Panc1 (cell line): Measurements from ENCODE around the gene NANOS3. TPM values are rescaled to one million over a fixed set of nuclear protein-coding genes. Genes with fewer than 3 reads are reported as not detected.
"Not testable (repeated sequence)": the region's sequence is repeated elsewhere in the genome, so short reads cannot be mapped to it uniquely, and the experiment has no call there.

Source experiments
- ATAC-seq: fragments of 200-7000 bp; cut with Tn5 transposase; 2 replicates; pipeline ENCODE4 v1.9.1; 2020; ENCODE audit warnings: mild to moderate bottlenecking, moderate library complexity
- BruUV-seq: library from RNA; stranded (reverse); fragments of 400-500 nt; replicated peaks from 2 replicates; lab custom pipeline; 2021; lab: Mats Ljungman, UMichigan
- CTCF ChIA-PET: fragments of 300-600 bp; sonication (Branson Sonifier 250); formaldehyde crosslinking; loops from one replicate; lab custom pipeline; 2022; ENCODE audit warnings: antibody characterized with exemption; lab: Charles Lee
- POLR2A ChIA-PET: fragments of 300-600 bp; sonication (Branson Sonifier 250); formaldehyde crosslinking; loops from one replicate; lab custom pipeline; 2022; ENCODE audit warnings: antibody characterized with exemption; lab: Charles Lee
- DNase-seq: peaks from one replicate; pipeline ENCODE4 v3.0.0-alpha.2; 2010; ENCODE audit warnings: low read depth, low spot score
- H3K27ac ChIP-seq: 2 replicates; pipeline ENCODE4 v1.5.1; 2011; ENCODE audit warnings: mild to moderate bottlenecking, low read length, inconsistent platforms
- H3K27me3 ChIP-seq: fragments of 200-500 bp; sonication (Bioruptor generic); 2 replicates; pipeline ENCODE4 v1.6.0; 2014; ENCODE audit warnings: low read length, inconsistent platforms; ENCODE audit not compliant: control insufficient read depth, insufficient read depth
- H3K36me3 ChIP-seq: fragments of 200-500 bp; sonication (Bioruptor generic); 2 replicates; pipeline ENCODE4 v1.5.1; 2014; ENCODE audit warnings: inconsistent platforms, mild to moderate bottlenecking, low read length, moderate library complexity; ENCODE audit not compliant: control insufficient read depth, insufficient read depth
- H3K4me1 ChIP-seq: 2 replicates; pipeline ENCODE4 v1.5.1; 2011; ENCODE audit warnings: inconsistent platforms, mild to moderate bottlenecking, low read length, moderate library complexity; ENCODE audit not compliant: control insufficient read depth, insufficient read depth
- H3K4me3 ChIP-seq, 2 experiments: 2 replicates each; pipeline ENCODE4 v1.5.1; 2011 to 2012; ENCODE audit warnings: low read depth in 2 of 2, low read length in 2 of 2, mild to moderate bottlenecking in 2 of 2, inconsistent platforms in 1 of 2, moderate library complexity in 1 of 2
- H3K9me3 ChIP-seq: fragments of 200-500 bp; sonication (Bioruptor generic); 2 replicates; pipeline ENCODE4 v1.5.1; 2014; ENCODE audit warnings: low read depth, mild to moderate bottlenecking, inconsistent platforms, low read length, moderate library complexity; ENCODE audit not compliant: control insufficient read depth, insufficient read depth
- CTCF ChIP-seq: fragments of 450-650 bp; IDR thresholded peaks from 2 replicates; pipeline ENCODE4 v1.5.1; 2017; ENCODE audit warnings: mild to moderate bottlenecking
- POLR2AphosphoS5 ChIP-seq: IDR thresholded peaks from 2 replicates; pipeline ENCODE4 v1.6.1; 2012; ENCODE audit warnings: mild to moderate bottlenecking, low read depth, low read length, moderate library complexity
- REST ChIP-seq, 2 experiments: IDR thresholded peaks; 2 replicates each; pipeline ENCODE4 v1.6.1; 2011 to 2012; ENCODE audit warnings: low read depth in 2 of 2, control low read depth in 1 of 2, low read length in 1 of 2, mild to moderate bottlenecking in 1 of 2, moderate library complexity in 1 of 2; ENCODE audit not compliant: insufficient read depth in 1 of 2
- TCF7L2 ChIP-seq: IDR thresholded peaks from 2 replicates; pipeline ENCODE4 v1.6.1; 2011; ENCODE audit warnings: mild to moderate bottlenecking, low read depth, low read length, inconsistent platforms
- in situ Hi-C: cut with HindIII; loops from 2 replicates; pipeline ENCODE4 v1.10.0; 2016; ENCODE audit warnings: low sequenced_read_pairs, low pct_unique_long_range_greater_than_20kb
- intact Hi-C: fragments of 100-400 bp; cut with micrococcal nuclease; formaldehyde crosslinking; loops from one replicate; pipeline ENCODE4 v1.10.0; 2022; ENCODE audit not compliant: unreplicated experiment
- total RNA-seq: library from RNA; stranded (reverse); gene quantifications from one replicate; pipeline ENCODE4 v1.2.1, GENCODE V29; 2021; ENCODE audit not compliant: unreplicated experiment

The NANOS3 gene
- total RNA-seq, 1 experiment from 2014 or later, result 0.33 TPM

- CTCF ChIA-PET, result interaction anchor here (0.9 kb wide), 1 partner anchor 12 kb away, joined by 3 read pairs; no protein-coding TSS in a partner anchor
- TF ChIP-seq CTCF (no peak), TCF7L2 (no peak)
- in situ Hi-C loops, result no loop called here
- Histone ChIP-seq H3K27ac (peak overlapping the region; percentile 99), H3K27me3 (no peaks in the 10 kb centered on the region), H3K4me3 (peak overlapping the region; percentile 18 to 29), H3K9me3 (no peaks in the 10 kb centered on the region), H3K36me3 (no peaks in the 10 kb centered on the region), H3K4me1 (peaks cover 59% of the 10 kb centered on the region)
- no peak for DNase-seq
- intact Hi-C loops, result no loop called here
- BruUV-seq, result TSS peak; percentile 41
- POLR2A ChIA-PET, result interaction anchor here (1.4 to 4.4 kb wide), 2 partner anchors 10 to 14 kb away, joined by 3 to 26 read pairs; no protein-coding TSS in a partner anchor
- peak; percentile 35 for ATAC-seq
These were observed 26.7 kb upstream of the NANOS3 start for GRCh38 chr19:13849991-13850909.

- Histone ChIP-seq H3K27ac (peak overlapping the region; percentile 99), H3K36me3 (no peaks in the 10 kb centered on the region), H3K4me3 (peak overlapping the region; percentile 18 to 29), H3K9me3 (no peaks in the 10 kb centered on the region), H3K4me1 (peaks cover 57% of the 10 kb centered on the region), H3K27me3 (no peaks in the 10 kb centered on the region)
- ATAC-seq (peak; percentile 68), DNase-seq (no peak)
- no TSS peak for BruUV-seq
- intact Hi-C loops (no loop called here), in situ Hi-C loops (no loop called here)
- ChIA-PET CTCF (interaction anchor here (0.9 kb wide), 1 partner anchor 11 kb away, joined by 3 read pairs; no protein-coding TSS in a partner anchor), POLR2A (interaction anchor here (0.7 to 4.4 kb wide), 3 partner anchors 11 to 28 kb away, joined by 3 to 26 read pairs (median 3); no protein-coding TSS in a partner anchor)
- TF ChIP-seq REST (IDR thresholded peaks at IDR 0.05; ENCODE audit: insufficient read depth in 1 of 2, low read depth in 2 of 2, low read length in 1 of 2) (no peak), POLR2AphosphoS5 (peak; percentile 50; the same call in 1 of the 2 replicates)
These were observed 25.8 kb upstream of the NANOS3 start for GRCh38 chr19:13850910-13851733.

- H3K36me3 ChIP-seq, H3K27me3 ChIP-seq, DNase-seq, H3K4me3 ChIP-seq, intact Hi-C loops, H3K9me3 ChIP-seq, in situ Hi-C loops, ATAC-seq, BruUV-seq: not testable (repeated sequence)
- peak overlapping the region; percentile 99 for H3K27ac ChIP-seq
- CTCF ChIA-PET, result interaction anchor here (0.9 kb wide), 1 partner anchor 10 kb away, joined by 3 read pairs; no protein-coding TSS in a partner anchor
- H3K4me1 ChIP-seq, result peaks cover 56% of the 10 kb centered on the region
- POLR2A ChIA-PET, result interaction anchor here (0.7 to 4.4 kb wide), 4 partner anchors 8 to 28 kb away, joined by 3 to 26 read pairs (median 4); no protein-coding TSS in a partner anchor
These were observed 25.2 kb upstream of the NANOS3 start for GRCh38 chr19:13851734-13852114.

GRCh38 chr19:13852171-13852707, 24.7 kb upstream of the NANOS3 start:
- BruUV-seq, H3K27me3 ChIP-seq, intact Hi-C loops, H3K4me3 ChIP-seq, ATAC-seq, DNase-seq, in situ Hi-C loops, H3K9me3 ChIP-seq, CTCF ChIA-PET, H3K36me3 ChIP-seq: not testable (repeated sequence)
- peak overlapping the region; percentile 99 for H3K27ac ChIP-seq
- H3K4me1 ChIP-seq, result peaks cover 54% of the 10 kb centered on the region
- POLR2A ChIA-PET, result interaction anchor here (0.6 to 4.4 kb wide), 4 partner anchors 8 to 16 kb away, joined by 6 to 26 read pairs (median 12); no protein-coding TSS in a partner anchor
